ENCODE results near the gene ART4.

GRCh38 chr12:14825256-14825655 lies 18.1 kb downstream of the ART4 start:
- TF ChIP-seq CTCF (IDR thresholded peaks at IDR 0.05) (no peak), POLR2A (IDR thresholded peaks at IDR 0.05) (no peak)
